K562 (cell line): ENCODE measurements around the gene FOXO3. TPM values are rescaled to one million over a fixed set of nuclear protein-coding genes. Genes with fewer than 3 reads are reported as not detected.

Experiments used
- BRF1 ChIP-seq: IDR thresholded peaks from 3 replicates; pipeline ENCODE4 v1.6.1; 2011; ENCODE audit warnings: borderline replicate concordance, mild to moderate bottlenecking; ENCODE audit not compliant: insufficient read length; ENCODE audit errors: extremely low read depth
- CHD2 ChIP-seq: IDR thresholded peaks from 2 replicates; pipeline ENCODE4 v1.6.1; 2011; ENCODE audit warnings: low read depth, low read length
- CREB3L1 ChIP-seq: fragments of 450-650 bp; IDR thresholded peaks from 2 replicates; pipeline ENCODE4 v1.6.1; 2014; ENCODE audit warnings: low read depth, mild to moderate bottlenecking, moderate library complexity, borderline replicate concordance
- FOXK2 ChIP-seq, 2 experiments: fragments of 450-650 bp; IDR thresholded peaks in 1 of 2; conservative IDR thresholded peaks in 1 of 2; 2 replicates each; pipeline ENCODE4 v1.6.1; 2016; ENCODE audit warnings: low read depth in 2 of 2, mild to moderate bottlenecking in 1 of 2
- FOXO4 ChIP-seq: fragments of 450-650 bp; formaldehyde crosslinking; IDR thresholded peaks from 2 replicates; pipeline ENCODE4 v1.4.0; 2020; ENCODE audit warnings: mild to moderate bottlenecking, moderate library complexity
- HBP1 ChIP-seq: fragments of 450-650 bp; formaldehyde crosslinking; IDR thresholded peaks from 2 replicates; pipeline ENCODE4 v1.4.0; 2022; ENCODE audit warnings: missing genetic modification characterization
- MCM5 ChIP-seq: fragments of 450-650 bp; IDR thresholded peaks from 2 replicates; pipeline ENCODE4 v1.6.1; 2016; ENCODE audit warnings: low read depth
- NR2F6 ChIP-seq: fragments of 450-650 bp; formaldehyde crosslinking; IDR thresholded peaks from 2 replicates; pipeline ENCODE4 v1.4.0; 2020; ENCODE audit warnings: mild to moderate bottlenecking
- REST ChIP-seq, 2 experiments: fragments of 450-650 bp; formaldehyde crosslinking in 1 of 2; IDR thresholded peaks; 2 replicates each; pipeline versions ENCODE4 v1.4.0 to v1.6.1; 2014 to 2020; ENCODE audit warnings: mild to moderate bottlenecking in 2 of 2, borderline replicate concordance in 1 of 2, low read depth in 1 of 2
- ZNF398 ChIP-seq: fragments of 250-450 bp; sonication (Bioruptor Pico); IDR thresholded peaks from 2 replicates; pipeline ENCODE4 v1.8.0; 2021; ENCODE audit warnings: moderate library complexity, mild to moderate bottlenecking, inconsistent platforms
- polyA plus RNA-seq, 8 experiments: library from polyadenylated mRNA; depleted of rRNA in 4 of 8; stranded (reverse) in 5 of 8; unstranded in 3 of 8; fragments of >200 nt; fragmentation: Nextera tagmentation in 2 of 8; fragmentation: Illumina TruSeq in 1 of 8; extraction: Ambion mirVana in 2 of 8; extraction: Trizol in 1 of 8; gene quantifications; 2 replicates each; pipeline versions ENCODE4 v1.2.1 to v1.2.3, GENCODE V29; 2011 to 2014; ENCODE audit warnings: inconsistent platforms in 1 of 8, missing spikeins in 1 of 8
- total RNA-seq, 7 experiments: library from RNA; depleted of rRNA in 6 of 7; stranded (reverse); fragments of >200 nt in 6 of 7; fragmentation: Illumina TruSeq in 2 of 7; extraction: Trizol in 2 of 7; gene quantifications; 2 replicates each; pipeline versions ENCODE4 v1.2.1 to v1.2.3, GENCODE V29; 2011 to 2021; ENCODE audit warnings: low replicate concordance in 1 of 7

Gene FOXO3
- total and polyA plus RNA-seq, 9 of the 15 experiments (the other 6 are each of a cell fraction or from before 2014, with no cell fraction given), result 3.0 to 14.6 (median 6.0) TPM

- TF ChIP-seq REST (IDR thresholded peaks at IDR 0.05; ENCODE audit: borderline replicate concordance) (no peak), REST (CRISPR knock-in tag; IDR thresholded peaks at IDR 0.05; ENCODE audit: low read depth) (0 out of 2 replicates have a peak, but pooled peaks have one; percentile 35), CHD2 (peak; percentile 40), ZNF398 (CRISPR knock-in tag) (no peak), FOXK2 (conservative IDR thresholded peaks at IDR 0.05 in 1 of 2, IDR thresholded peaks at IDR 0.05 in 1 of 2; ENCODE audit: low read depth in 2 of 2) (0 out of 4 replicates have a peak, but pooled peaks have one; percentile 4 to 51), FOXO4 (CRISPR knock-in tag) (no peak), MCM5 (no peak), HBP1 (CRISPR knock-in tag) (0 out of 2 replicates have a peak, but pooled peaks have one; percentile 29), NR2F6 (CRISPR knock-in tag) (no peak), BRF1 (no peak), CREB3L1 (peak; percentile 70; the same call in 1 of the 2 replicates)
Observed at GRCh38 chr6:108557494-108558371, 3.0 kb upstream of the FOXO3 start (continued).
